ENCODE results near the gene HSD17B1.

DNA sequence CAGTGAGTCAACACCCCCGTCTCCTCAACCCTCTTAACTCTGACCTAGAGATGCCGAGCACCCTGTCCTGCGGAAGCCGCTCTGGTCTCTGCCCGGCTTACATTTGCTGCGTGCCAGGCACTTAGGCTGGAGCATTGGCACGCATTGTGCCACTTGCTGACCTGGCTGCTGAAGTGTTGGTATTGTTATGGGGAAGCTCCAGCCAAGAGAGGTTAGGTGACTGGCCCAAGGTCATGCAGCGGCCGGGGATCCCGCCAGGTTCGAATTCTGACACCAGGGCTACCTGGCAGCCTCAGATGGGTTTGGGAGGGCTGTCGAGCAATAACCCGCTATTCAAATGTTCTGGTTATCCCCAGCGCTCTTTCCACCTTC, 5.0 kb upstream of the HSD17B1 start:
- TF ChIP-seq, protein P1, sequence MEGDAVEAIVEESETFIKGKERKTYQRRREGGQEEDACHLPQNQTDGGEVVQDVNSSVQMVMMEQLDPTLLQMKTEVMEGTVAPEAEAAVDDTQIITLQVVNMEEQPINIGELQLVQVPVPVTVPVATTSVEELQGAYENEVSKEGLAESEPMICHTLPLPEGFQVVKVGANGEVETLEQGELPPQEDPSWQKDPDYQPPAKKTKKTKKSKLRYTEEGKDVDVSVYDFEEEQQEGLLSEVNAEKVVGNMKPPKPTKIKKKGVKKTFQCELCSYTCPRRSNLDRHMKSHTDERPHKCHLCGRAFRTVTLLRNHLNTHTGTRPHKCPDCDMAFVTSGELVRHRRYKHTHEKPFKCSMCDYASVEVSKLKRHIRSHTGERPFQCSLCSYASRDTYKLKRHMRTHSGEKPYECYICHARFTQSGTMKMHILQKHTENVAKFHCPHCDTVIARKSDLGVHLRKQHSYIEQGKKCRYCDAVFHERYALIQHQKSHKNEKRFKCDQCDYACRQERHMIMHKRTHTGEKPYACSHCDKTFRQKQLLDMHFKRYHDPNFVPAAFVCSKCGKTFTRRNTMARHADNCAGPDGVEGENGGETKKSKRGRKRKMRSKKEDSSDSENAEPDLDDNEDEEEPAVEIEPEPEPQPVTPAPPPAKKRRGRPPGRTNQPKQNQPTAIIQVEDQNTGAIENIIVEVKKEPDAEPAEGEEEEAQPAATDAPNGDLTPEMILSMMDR (IDR thresholded peaks at IDR 0.05; ENCODE audit: low read length) = no peak
- TF ChIP-seq EZH2phosphoT487 (IDR thresholded peaks at IDR 0.05; ENCODE audit: low read length) (no peak), EZH2 (optimal IDR thresholded peaks at IDR 0.05; ENCODE audit: low read depth, low read length) (no peak)
